Right renal cortex interstitium (tissue), 3 donors: ENCODE measurements around the gene SORBS1. TPM values are rescaled to one million over a fixed set of nuclear protein-coding genes. Genes with fewer than 3 reads are reported as not detected.

Experiments used
- DNase-seq, 3 donors: peaks; one replicate each; pipeline ENCODE4 v3.0.0-alpha.2; 2013; ENCODE audit warnings: low read depth in 3 of 3, low spot score in 2 of 3
- polyA plus RNA-seq, 3 donors: library from polyadenylated mRNA; unstranded; fragments of 120-200 nt; gene quantifications; one replicate each; pipeline ENCODE4 v1.2.1, GENCODE V29; 2013; ENCODE audit not compliant: insufficient read length in 3 of 3

SORBS1 gene
- polyA plus RNA-seq, 3 donors: 26.1 to 27.9 (median 26.6) TPM

- DNase-seq: no peak
Measured at GRCh38 chr10:95542330-95542729, 18.8 kb downstream of the SORBS1 start.

- no peak for DNase-seq
Measured at GRCh38 chr10:95540514-95541052, 20.6 kb downstream of the SORBS1 start.

- DNase-seq: no peak
Measured at GRCh38 chr10:95539560-95540284, 21.4 kb downstream of the SORBS1 start.

- no peak for DNase-seq
Measured at GRCh38 chr10:95538412-95538811, 22.8 kb downstream of the SORBS1 start.

- DNase-seq: no peak
Measured at GRCh38 chr10:95537542-95537927, 23.6 kb downstream of the SORBS1 start.

- no peak for DNase-seq
Measured at GRCh38 chr10:95536894-95537541, 24.2 kb downstream of the SORBS1 start.

- DNase-seq: no peak
Measured at GRCh38 chr10:95536017-95536416, 25.2 kb downstream of the SORBS1 start.

- DNase-seq: no peak
Measured at GRCh38 chr10:95535526-95535925, 25.6 kb downstream of the SORBS1 start.

GRCh38 chr10:95533590-95533989 lies 27.6 kb downstream of the SORBS1 start:
- DNase-seq: no peak

- DNase-seq: no peak
Measured at GRCh38 chr10:95532536-95532935, 28.6 kb downstream of the SORBS1 start.

- DNase-seq: no peak
Measured at GRCh38 chr10:95531994-95532399, 29.2 kb downstream of the SORBS1 start.

GRCh38 chr10:95531058-95531809 lies 29.9 kb downstream of the SORBS1 start:
- DNase-seq: no peak

GRCh38 chr10:95530561-95530960 lies 30.6 kb downstream of the SORBS1 start:
- DNase-seq: no peak

- no peak for DNase-seq
Measured at GRCh38 chr10:95530029-95530428, 31.1 kb downstream of the SORBS1 start.

- DNase-seq: no peak
Measured at GRCh38 chr10:95526044-95526443, 35.1 kb downstream of the SORBS1 start.

- DNase-seq: no peak
Measured at GRCh38 chr10:95525033-95525418, 36.1 kb downstream of the SORBS1 start.

GRCh38 chr10:95524358-95525032 lies 36.7 kb downstream of the SORBS1 start:
- no peak for DNase-seq

GRCh38 chr10:95522117-95522516 lies 39.1 kb downstream of the SORBS1 start:
- no peak for DNase-seq

GRCh38 chr10:95520617-95521016 lies 40.6 kb downstream of the SORBS1 start:
- no peak for DNase-seq

- no peak for DNase-seq
Measured at GRCh38 chr10:95518455-95519452, 42.4 kb downstream of the SORBS1 start.
